NOMO-1 treated with DMSO at 0.1 percent for 48 hours (cell line): Measurements from ENCODE around the gene SCPEP1.

Source experiments
- DNase-seq: peaks from one replicate; lab custom pipeline; 2025; ENCODE audit not compliant: unreplicated experiment; lab: John Stamatoyannopoulos, UW

SCPEP1 gene

GRCh38 chr17:57034807-57035754 is 57.1 kb downstream of the SCPEP1 start:
- DNase-seq: no peak

- DNase-seq: no peak
These were observed 58.1 kb downstream of the SCPEP1 start for GRCh38 chr17:57035971-57036481.

GRCh38 chr17:57037411-57037810 is 59.5 kb downstream of the SCPEP1 start:
- DNase-seq: no peak

GRCh38 chr17:57038486-57038885 is 60.6 kb downstream of the SCPEP1 start:
- DNase-seq: no peak

DNA sequence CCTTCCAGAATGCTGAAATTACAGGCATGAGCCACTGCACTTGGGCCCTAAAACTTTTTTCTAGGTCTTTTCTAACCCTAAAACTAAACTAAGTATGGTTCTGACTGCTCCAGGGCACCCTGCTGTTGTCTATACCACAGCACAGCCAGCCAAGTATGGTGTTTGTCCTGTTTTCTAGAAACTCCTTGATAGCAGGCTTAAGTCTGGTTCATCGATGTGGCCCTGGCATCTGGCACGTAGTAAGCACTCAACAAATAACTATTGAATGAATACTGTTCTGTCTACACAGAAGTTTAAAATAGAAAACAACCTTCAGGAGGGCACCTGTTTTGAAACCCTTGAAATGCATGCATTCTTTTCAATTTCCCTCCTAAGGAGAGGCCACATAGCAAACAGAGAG is 62.6 kb downstream of the SCPEP1 start:
- no peak for DNase-seq

DNA sequence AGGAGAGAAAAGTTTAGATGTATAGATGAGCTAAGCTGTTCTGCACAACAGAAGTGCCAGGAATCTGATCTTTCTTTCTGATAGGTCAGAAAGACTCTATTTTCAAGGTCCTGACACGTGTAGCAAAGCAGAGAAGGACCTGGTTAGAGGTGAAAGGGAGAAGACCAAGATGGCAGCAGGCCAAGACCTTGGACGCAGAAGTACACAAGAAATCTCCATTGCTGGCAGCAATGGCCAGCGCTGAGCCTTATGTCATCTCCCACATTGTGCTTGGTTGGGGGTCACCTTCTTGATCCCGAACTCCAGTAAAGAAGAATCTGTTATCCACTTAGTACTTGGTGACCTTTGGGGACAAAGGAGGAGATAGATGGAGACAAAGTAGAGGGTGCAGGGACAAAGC is 65.3 kb downstream of the SCPEP1 start:
- no peak for DNase-seq

- no peak for DNase-seq
These were observed 67.3 kb downstream of the SCPEP1 start for GRCh38 chr17:57044976-57045867.

GRCh38 chr17:57045868-57046704 is 68.2 kb downstream of the SCPEP1 start:
- DNase-seq: no peak

DNA sequence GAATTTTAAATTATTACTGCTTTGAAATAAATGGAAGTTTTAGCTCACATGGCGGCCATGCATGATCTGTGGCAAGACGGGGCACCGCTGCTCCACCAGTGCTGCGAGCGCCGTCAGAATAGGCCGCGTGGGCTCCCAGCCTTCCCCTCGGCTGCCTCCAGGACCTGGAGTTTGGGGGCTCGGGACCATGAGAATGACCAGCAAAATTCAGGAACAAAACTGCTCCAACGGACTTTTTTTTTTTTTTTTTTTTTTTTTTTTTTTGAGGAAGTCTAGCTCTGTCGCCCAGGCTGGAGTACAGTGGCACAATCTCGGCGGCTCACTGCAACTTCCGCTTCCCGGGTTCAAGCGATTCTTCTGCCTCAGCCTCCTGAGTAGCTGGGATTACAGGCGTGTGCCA is 68.8 kb downstream of the SCPEP1 start:
- no peak for DNase-seq

- no peak for DNase-seq
These were observed 70.2 kb downstream of the SCPEP1 start for GRCh38 chr17:57048096-57048495.

GRCh38 chr17:57050306-57050705 is 72.4 kb downstream of the SCPEP1 start:
- DNase-seq: no peak

DNA sequence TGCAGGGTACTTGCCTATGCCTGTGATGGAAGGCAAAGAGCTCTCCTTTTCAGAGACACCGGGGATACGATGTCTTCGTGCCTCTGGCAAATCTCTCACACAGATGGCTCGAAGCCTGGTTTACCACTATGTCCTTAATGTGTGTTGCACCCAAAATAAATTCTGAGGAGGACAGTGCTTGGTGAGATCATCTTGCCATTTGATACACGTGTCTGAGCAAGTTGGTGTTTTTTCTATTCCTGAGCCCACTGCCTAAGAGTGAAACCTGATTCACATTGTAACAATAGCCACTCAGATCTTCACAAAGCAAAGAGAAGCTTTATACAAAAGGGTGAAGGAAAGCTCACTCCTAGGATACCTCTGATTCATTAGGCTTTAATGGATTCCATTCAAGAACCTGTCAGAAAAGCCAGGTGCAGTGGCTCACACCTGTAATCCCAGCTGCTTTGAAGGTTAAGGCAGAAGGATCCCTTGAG is 74.0 kb downstream of the SCPEP1 start:
- DNase-seq: no peak
